Stimulated activated CD4-positive, alpha-beta T cell treated with anti-CD3 and anti-CD28 coated beads, Interleukin-12 subunit alpha, Interleukin-12 subunit beta, amount 100 ng/mL, for 48 hours (primary cell): ENCODE data around the gene STXBP1.
"Not testable (repeated sequence)": the region's sequence is repeated elsewhere in the genome, so short reads cannot be mapped to it uniquely, and the experiment has no call there.

ENCODE experiments used
- DNase-seq, 3 donors: peaks; one replicate each; pipeline ENCODE4 v3.0.0-alpha.2; 2020; ENCODE audit warnings: low read depth in 2 of 3, low spot score in 1 of 3

The STXBP1 gene

DNA sequence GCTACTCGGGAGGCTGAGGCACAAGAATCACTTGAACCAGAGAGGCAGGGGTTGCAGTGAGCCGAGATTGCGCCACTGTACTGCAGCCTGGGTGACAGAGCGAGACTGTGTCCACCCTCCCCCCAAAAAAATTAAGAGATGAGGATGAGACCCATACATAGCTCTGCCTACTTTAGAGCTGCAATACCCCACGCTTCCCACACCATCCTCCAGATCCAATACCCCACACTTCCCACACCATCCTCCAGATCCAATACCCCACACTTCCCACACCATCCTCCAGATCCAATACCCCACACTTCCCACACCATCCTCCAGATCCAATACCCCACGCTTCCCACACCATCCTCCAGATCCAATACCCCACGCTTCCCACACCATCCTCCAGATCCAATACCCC is 34.9 kb upstream of the STXBP1 start:
- DNase-seq, result not testable (repeated sequence)

DNA sequence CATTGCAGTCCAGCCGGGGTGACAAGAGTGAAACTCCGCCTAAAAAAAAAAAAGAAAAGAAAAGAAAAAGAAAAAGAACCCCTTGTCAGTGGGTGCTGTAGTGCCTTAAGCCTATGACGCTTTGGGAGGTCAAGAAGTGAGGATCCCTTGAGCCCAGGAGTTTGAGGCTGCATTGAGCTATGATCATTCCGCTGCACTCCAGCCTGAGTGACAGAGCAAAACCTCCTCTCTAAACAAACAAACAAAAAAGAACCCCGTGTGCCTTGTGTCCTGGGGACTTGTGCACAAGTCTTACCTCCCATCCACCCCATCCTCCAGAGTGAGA is 33.5 kb upstream of the STXBP1 start:
- DNase-seq, result no peak

DNA sequence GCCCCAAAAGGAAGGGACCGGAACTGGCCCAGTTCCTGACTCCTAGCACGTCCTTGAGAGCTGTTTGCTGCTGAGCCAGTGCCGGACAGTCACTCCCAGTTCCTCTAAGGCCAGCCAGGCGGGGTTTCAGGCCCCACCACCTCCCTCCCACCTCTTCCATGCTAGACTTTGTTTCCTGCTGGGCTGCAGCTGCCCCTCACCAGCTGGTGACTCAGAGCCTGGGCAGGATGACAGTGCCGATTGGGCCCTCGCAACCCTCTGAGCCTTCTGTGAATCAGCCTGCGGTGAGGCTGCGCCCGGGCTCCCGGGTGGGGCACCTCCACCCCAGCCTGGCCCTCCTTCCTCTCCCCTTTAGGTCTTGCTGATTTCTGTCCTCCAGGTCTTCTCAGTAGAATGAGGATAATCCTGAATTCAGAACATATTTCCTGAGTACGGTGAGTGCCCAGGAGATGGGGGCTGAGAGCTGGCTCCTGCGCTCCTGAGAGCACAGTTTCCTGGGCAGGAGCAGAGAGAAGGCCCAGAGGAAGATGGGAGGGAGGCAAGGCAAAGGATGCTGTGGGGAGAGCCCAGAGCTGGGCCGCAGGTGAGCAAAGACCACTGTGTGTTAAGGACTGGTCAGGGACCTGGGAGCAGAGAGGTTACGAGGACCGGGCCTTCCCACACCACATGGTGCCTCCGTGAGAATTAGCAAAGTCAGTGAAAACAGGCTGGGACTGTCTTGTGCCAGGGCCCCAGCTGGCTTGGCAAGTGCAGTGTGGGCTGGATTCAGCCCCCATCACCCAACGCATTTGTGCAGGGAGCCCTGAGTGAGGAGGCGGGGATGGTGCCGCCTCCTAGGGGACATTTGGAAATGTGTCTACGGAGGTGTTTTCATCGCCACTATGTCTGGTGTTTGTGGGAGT is 32.9 kb upstream of the STXBP1 start:
- DNase-seq, result peak; percentile 58 to 66 (median 60)

DNA sequence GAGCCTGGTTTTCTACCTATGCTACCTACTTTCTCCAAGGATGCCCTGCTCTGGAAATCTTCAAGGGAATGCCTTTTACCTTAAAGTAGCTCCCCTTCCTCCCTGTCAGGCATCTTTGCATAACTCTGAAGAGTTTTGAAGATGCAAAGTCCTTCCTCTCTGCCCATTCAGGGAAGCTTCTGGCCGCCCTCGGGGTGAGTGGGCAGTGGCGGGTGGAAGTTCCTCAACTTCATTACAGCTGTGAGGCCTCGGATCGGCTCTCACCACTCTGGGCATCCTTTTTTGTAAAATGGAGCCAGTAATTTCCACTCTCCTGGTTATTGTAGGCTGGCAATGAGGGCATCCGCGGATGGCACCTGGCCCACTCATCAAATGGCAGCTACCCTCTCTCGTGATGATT is 31.7 kb upstream of the STXBP1 start:
- DNase-seq, result no peak

DNA sequence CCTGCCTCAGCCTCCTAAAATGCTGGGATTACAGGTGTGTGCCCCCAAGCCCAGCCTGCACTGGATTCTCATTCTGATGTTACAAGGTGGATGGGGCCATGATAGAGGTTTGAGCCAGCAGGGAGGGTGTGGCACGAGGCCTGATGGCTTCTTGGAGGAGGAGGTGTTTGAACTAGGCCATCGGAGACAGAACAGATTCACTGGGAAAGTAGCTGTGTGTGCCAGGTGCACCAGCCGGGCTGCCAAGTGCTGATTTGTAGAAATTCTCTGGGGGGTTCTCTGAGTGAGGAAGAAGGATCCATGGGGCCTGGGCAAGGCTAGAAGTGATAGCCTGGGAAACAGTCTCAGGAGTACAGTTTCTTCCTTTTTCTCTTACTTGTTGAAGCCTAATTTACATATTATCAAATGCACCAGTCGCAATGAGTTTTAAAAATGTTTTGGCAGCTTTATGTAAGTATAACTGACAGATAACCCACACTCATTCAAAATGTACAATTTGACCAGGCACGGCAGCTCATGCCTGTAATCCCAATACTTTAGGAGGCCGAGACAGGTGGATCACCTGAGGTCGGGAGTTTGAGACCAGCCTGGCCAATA is 31.1 kb upstream of the STXBP1 start:
- no peak for DNase-seq

DNA sequence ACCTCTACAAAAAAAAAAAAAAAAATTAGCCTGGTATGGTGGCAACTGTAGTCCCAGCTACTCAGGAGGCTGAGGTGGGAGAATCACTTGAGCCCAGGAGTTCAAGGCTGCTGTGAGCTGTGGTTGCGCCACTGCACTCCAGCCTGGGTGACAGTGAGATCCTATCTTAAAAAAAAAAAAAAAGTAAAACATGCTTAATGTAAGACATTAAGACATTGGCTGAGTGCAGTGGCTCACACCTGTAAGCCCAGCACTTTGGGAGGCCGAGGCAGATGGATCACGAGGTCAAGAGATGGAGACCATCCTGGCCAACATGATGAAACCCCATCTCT is 27.6 kb upstream of the STXBP1 start:
- DNase-seq, result not testable (repeated sequence)

DNA sequence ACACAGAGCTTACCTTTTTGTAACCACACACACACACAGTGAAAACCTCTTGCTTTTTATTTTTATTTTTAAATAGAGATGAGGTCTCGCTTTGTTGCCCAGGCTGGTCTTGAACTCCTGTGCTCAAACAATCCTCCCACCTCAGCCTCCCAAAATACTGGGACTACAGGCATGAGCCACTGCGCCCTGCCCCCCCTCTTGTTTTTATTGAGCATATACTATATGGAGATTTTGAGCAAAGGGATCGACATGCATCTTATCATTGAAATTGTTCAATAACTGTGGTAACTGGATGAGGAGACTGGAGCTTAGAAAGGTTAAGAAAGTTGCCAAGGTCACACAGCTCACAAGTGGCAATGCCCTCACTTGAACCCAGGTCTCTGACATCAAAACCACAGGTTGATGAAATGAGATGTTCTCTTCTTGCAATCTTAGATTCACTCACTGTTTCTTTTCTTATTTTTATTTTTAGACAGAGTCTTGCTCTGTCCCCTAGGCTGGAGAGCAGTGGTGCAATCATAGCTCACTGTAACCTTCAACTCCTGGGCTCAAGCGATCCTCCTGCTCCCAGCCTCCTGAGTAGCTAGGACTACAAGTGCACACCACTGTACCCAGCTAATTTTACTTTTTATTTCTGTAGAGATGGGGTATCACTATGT is 26.8 kb upstream of the STXBP1 start:
- no peak for DNase-seq

DNA sequence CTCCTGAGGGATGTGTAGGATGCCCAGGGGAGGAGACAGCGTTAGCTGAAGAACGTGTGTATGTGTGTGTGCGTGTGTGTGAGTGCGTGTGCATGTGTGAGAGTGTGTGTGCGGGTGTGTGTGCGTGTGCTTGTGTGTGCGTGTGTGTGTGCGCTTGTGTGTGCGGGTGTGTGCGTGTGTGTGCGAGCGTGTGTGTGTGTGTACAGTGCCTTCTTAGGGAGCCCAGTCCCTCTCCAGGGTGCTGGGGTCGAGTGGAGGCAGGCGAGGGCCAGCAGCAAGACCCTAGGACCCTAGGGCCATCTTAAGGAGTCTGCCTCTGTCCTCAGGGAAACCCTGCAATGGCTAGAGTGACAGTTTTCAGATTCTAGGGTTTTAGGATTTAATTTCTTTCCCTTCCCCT is 26.0 kb upstream of the STXBP1 start:
- DNase-seq, result no peak

DNA sequence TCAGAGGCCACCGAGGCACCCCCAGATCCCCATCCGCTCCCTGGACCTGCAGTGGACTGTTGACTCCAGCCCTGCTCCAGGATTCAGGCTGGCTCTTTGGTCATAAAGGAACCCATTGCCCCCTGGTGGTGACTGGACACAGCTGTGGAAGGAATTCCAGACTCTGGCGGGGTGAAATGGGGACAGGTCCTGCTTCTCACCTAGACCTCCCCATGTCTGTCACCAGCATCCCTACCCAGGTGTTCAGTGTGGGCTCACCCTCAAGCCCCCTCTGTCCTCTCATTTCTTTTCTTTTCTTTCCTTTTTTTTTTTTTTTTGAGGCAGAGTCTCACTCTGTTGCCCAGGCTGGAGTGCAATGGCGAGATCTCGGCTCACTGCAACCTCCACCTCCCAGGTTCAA is 25.5 kb upstream of the STXBP1 start:
- DNase-seq, result peak in 1 of 3 donors; percentile 64

DNA sequence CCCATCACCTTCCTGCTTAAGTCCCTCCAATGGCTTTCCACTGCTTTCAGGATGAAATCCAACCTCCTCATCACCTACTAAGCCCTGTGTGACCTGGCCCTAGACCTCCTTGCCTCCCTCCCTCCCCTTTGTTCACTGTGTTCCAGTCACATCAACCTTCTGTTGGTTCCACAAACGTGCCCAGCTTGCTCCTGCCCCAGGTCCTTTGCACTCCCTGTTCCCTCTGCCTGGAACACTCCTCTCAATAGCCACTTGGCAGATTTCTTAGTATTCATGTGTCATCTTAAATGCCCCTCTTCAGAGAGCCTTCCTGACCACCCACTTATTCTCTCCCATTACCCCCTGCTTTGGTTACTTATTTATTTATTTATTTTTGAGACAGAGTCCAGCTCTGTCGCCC is 24.1 kb upstream of the STXBP1 start:
- DNase-seq, result no peak

DNA sequence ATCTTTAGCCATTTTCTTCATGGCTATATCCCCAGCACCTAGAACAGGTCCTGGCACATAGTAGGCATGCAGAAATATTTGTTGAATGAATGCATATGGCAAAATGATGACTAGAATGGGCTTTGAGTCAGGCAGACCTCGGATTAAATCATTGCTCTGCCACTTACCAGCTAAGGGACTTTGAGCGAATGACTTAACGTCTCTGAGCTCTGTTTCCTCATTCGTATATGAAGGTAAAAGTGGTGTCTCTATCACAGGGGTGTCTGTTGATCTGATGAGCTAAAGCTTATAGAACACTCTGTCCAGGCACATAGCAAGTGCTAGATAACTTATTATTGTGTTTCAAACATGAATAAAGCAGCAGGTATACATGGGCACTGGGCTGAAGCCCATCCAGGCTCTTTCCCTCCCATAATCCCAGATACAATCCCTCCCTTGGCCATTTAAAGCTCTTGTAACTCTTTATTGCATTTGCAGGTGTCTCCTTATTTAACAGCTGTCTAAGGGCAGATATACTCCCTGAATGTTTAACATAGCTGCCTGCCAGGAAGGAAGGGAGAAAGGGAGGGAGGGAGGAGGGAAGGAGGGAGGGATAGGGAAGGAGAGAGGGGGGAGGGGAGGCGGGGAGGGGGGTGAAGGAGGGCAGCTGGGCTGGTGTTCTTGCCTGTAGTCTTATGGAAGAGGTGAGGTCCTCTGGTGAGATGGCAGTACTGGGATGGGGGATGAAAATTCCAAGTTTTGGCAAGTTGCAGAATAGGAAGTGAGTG is 23.2 kb upstream of the STXBP1 start:
- DNase-seq, result no peak

DNA sequence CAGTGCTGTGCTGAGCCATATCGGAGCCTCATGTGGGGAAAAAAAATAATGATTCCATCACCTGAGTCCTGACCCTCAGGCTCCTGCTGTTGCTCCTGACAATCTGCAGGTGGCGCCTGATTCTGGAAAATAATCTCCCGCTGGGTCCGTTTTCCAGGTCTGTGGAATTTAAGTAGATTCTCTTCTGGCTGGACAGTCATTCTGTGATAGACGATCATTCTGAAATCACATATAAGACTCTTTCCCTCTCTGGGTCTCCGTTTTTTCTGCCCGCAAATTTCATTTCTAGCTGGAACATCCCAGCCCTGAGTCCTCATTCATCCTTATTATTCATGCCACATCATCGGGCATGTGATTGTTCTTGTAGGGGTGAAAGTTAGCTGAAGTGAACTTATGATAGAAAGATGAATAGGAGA is 22.1 kb upstream of the STXBP1 start:
- DNase-seq, result peak in 1 of 3 donors; percentile 16

DNA sequence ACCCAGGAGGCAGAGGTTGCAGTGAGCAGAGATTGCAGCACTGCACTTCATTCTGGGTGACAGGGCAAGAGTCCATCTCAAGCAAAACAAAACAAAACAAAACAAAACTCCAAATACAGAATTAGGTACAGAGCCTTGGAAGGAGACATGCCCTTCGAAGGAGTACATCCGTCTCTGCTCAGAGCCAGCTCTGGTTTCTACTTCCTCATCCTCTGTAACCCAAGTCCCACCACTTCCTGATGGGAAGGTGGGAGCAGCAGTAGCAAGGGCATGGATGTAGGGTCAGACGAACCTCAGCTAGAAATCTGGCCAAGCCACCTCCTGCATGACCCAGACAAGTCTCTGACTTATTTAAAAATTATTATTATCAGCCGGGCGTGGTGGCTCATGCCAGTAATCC is 16.5 kb upstream of the STXBP1 start:
- DNase-seq, result no peak

DNA sequence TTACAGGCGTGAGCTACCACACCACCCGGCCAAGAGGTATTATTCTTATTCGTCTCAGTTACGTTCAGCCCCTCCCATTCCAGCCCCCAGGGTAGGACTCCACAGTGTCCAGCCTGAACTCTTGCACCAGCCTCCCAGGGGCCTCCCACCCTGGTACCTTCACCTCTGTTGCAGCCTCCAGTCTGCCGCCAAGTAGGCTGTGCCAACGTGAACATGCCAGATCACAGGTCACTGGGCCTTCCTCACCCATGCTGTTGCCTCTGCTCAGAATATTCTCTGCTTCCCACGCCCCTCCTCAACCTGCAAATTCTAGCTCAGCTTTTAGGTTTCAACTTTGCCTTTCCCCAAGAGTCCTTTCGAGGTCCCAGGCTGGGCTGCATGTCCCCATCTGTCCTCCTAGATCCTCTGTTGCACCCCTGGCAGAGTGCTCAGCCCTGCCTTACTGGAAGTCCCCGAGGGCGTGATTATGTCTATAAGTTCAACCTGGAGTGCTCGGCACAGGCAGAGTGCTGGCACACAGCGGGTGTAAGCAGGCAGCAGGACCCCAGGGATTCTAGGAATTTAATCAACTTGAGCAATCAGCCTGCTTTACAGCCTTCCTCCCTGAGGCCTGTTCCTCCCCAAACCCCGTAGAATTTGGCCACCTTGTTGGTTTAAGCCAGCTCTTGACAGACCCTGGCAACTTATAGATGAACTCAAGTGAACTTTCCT is 13.1 kb upstream of the STXBP1 start:
- DNase-seq, result no peak

DNA sequence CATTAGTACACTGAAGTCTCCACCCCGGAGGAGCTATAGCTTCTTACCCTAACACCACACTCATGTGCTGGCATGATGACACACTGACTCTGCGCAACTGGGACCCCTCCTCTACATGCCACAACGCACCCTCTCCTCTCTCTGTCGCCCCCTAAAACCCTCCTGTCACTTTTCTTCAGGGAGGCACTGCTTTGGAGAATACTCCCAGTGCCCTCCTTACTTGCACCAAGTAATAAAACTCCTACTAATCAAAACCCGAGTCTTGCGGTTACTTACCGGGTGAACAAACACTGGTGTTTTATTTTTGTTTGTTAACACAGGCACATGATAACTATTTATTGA is 12.6 kb upstream of the STXBP1 start:
- DNase-seq, result no peak

DNA sequence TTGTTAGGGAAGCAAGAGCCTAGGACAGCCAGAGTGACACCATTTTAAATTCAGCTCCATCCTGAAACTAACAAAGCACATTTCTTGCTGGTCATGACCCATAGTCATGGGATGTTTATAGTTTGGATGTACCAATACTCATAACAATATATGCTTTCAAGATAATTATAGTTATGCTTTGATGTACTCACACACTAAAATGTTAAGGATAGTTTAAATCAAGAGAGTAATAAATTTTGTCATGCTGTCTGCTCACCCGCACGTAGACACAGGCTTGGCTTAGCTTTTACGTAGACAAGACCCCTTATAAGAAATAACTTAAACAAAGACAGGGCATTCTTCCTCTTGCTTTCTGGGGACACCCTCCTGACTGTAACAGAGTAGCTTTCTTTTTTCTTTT is 8.9 kb upstream of the STXBP1 start:
- DNase-seq, result no peak

DNA sequence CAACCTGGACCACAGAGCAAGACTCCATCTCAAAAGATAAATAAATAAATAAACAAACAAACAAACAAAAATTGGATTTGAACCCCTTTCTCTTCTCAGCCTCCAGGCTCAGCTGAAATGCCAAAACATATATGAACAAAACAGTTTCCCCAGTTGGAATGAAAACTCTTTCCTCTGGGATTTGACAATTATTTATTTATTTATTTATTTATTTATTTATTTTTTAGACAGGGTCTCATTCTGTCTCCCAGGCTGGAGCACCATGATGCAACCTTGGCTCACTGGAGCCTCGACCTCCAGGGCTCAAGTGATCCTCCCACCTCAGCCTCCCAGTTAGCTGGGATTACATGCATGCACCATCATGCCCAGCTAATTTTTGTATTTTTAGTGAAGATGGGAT is 6.0 kb upstream of the STXBP1 start:
- DNase-seq, result no peak

DNA sequence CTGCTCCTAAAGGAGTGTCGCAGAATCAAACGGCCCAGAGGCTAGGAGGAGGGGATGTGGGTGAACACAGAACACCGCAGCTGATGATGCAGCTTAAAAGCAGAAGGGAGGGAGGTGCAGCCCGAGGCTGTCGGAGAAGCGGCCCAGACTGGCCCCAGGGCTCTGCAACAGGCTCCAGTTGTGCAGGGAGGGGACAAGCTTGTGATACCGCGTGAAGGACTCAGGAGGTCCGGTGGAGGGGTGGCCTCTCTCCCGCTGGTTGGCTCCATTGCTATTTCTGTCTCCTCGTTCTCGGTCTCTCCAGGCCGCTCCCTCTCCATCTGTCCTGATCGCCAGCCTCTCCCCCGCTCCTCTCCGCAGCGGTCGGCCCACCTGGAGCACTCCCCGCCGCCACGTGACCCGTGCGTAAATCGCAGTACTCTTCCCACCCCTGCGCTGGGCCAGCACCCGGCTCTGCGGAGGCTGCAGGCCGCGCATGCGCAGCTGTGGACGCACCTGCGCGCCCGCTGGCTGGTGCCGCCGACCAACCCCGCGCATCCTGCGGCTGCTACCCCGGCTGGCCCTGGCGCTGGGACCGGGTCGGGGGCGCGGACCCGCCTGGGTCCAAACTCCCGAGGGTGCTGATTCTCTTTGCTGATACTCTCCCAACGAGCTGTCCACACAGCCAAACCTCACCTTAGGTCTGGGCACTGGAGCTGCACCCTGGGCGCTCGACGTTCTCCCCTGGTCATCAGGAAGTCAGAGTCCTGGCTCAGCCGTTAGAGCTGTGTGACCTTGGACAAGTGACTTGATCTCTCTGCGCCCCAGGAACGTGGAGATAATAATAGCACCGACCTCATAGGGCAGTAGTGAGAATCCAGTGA is 3.7 kb upstream of the STXBP1 start:
- peak; percentile 45 to 75 (median 50) for DNase-seq

DNA sequence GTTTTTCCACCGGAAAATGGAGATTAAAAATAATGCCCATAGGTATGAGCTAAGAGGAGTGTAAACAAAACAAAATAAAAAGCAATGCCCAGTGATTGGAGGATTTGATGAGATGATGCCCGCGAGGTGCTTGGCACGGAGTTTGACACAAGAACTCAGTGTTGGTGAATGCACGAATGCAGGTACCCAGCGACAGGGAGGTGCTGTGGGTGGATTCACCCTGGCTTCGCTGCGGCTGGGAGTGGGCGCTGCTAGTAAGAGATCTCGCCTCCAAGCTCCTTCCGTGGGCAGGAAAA is 526 bp upstream of the STXBP1 start:
- DNase-seq, result no peak

DNA sequence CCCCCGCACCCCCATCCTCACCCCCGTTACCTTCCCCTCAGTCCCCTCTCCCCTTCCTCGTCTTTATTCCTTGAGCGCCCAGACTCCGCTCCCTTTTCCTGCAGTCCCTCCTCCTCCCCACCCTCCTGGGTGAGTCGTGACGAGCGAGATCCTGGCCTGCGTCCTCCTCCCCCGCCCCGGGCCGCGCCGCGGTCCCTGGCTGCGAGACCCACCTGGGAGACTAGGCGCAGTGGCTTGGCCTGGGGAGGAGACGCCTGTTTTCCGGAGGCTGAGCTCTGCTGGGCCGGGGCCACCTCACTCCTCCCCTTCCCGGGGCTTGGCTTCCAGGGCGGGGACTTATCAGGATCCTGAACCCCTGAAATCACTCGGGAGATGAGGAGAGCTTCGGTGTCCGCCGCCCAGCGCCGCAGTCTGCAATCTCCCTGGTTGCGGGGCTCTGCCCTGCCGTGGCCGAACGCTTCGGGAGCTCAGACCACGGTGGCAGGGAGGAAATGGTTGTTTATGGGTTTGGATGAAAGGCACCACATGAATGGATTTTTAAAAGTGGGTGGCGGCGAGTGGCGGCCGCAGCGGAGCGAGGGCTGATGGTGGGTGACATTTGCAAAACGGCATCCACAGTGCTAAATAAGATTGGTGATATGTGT is 984 bp downstream of the STXBP1 start:
- peak; percentile 8 to 27 (median 16) for DNase-seq
